ENCODE results near the gene RACK1. TPM values are rescaled to one million over a fixed set of nuclear protein-coding genes. Genes with fewer than 3 reads are reported as not detected.

Gene RACK1
- total and polyA plus RNA-seq, 2 of the 13 experiments (the other 11 are each of a cell fraction or from before 2014, with no cell fraction given): 2,514 to 6,141 TPM

- no peak for TF ChIP-seq PCBP1 (IDR thresholded peaks at IDR 0.05; ENCODE audit: borderline replicate concordance, low read depth, low read length)
- TF ChIP-seq ZFY (CRISPR knock-in tag; IDR thresholded peaks at IDR 0.05): peak; percentile 63; the same call in 1 of the 2 replicates
- no peak; the same call in 1 of the 2 replicates for TF ChIP-seq STAT6 (CRISPR knock-in tag; IDR thresholded peaks at IDR 0.05; ENCODE audit: borderline replicate concordance)
- no peak for TF ChIP-seq CC2D1A (CRISPR knock-in tag; IDR thresholded peaks at IDR 0.05)
- 0 out of 2 replicates have a peak, but pooled peaks have one; percentile 63 for TF ChIP-seq ZNF136 (CRISPR knock-in tag; IDR thresholded peaks at IDR 0.05; ENCODE audit: low read depth)
- TF ChIP-seq SRF (IDR thresholded peaks at IDR 0.05; ENCODE audit: low read depth, low read length): no peak
- no peak for TF ChIP-seq YY1 (IDR thresholded peaks at IDR 0.05; ENCODE audit: insufficient read depth, insufficient replicate concordance, low read depth, low read length)
- TF ChIP-seq ZHX1 (CRISPR knock-in tag; IDR thresholded peaks at IDR 0.05; ENCODE audit: low read depth): peak; percentile 49; the same call in 1 of the 2 replicates
- TF ChIP-seq MXD1 (CRISPR knock-in tag; IDR thresholded peaks at IDR 0.05): no peak
- TF ChIP-seq ZBTB46 (CRISPR knock-in tag; IDR thresholded peaks at IDR 0.05; ENCODE audit: borderline replicate concordance): no peak
- TF ChIP-seq ZBTB21 (CRISPR knock-in tag; IDR thresholded peaks at IDR 0.05): no peak
- no peak for TF ChIP-seq REL (CRISPR knock-in tag; conservative IDR thresholded peaks at IDR 0.05)
- TF ChIP-seq CEBPB (IDR thresholded peaks at IDR 0.05; ENCODE audit: borderline replicate concordance, low read depth, low read length): no peak
- TF ChIP-seq KMT2B (CRISPR knock-in tag; IDR thresholded peaks at IDR 0.05): no peak
- TF ChIP-seq PAXIP1 (CRISPR knock-in tag; conservative IDR thresholded peaks at IDR 0.05): no peak; the same call in 1 of the 2 replicates
- TF ChIP-seq MYNN (CRISPR knock-in tag; IDR thresholded peaks at IDR 0.05; ENCODE audit: low read depth): 0 out of 2 replicates have a peak, but pooled peaks have one; percentile 61
- no peak for TF ChIP-seq SP1 (IDR thresholded peaks at IDR 0.05)
- no peak for TF ChIP-seq SP1 (CRISPR knock-in tag; IDR thresholded peaks at IDR 0.05)
Measured at GRCh38 chr5:181187500-181188213, 56.0 kb downstream of the RACK1 start (continued).

All from HepG2 (cell line).